C4-2B (cell line): ENCODE measurements around the gene SULT1E1.

Source experiments
- H3K27ac ChIP-seq: fragments of 450-650 bp; 2 replicates; pipeline ENCODE4 v1.5.1; 2017
- CTCF ChIP-seq: fragments of 450-650 bp; conservative IDR thresholded peaks from 2 replicates; pipeline ENCODE4 v1.5.1; 2017; ENCODE audit warnings: mild to moderate bottlenecking
- ZFX ChIP-seq: fragments of 450-650 bp; IDR thresholded peaks from 2 replicates; pipeline ENCODE4 v1.6.1; 2017

SULT1E1 gene

DNA sequence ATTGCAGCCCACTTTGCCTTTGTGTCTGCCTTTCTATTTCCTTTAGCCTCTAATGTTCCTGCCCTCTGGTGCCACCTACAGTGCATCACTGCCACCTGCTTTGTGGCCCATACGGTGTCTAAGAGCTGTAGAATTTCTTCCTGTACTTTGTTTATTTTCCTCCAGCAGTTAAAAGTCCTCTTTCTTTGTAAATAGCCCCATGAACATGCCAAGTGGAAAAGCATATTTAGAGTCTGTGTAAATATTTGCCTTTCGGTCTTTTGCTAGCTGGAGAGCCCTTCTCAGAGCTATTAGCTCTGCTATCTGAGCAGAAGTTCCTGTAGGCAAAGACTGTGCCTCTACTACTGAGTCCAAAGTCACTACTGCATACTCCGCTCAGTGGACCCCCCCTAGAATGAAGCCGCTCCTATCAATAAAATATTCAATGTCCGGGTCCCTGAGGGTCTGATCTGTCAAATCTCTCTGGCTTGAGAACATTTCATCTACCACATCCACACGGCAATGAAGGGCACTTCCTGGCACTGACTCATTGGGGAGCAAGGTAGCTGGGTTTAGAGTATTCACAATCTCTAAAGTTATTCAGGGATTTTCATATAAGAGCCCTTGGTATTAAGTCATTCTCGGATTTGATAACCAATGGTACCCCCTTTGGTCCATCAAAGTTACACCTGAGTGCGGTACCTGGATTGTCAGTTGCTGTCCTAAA lies 36.3 kb downstream of the SULT1E1 start:
- TF ChIP-seq ZFX (no peak), CTCF (peak; percentile 88)
- peak overlapping the region; percentile 63 for H3K27ac ChIP-seq

DNA sequence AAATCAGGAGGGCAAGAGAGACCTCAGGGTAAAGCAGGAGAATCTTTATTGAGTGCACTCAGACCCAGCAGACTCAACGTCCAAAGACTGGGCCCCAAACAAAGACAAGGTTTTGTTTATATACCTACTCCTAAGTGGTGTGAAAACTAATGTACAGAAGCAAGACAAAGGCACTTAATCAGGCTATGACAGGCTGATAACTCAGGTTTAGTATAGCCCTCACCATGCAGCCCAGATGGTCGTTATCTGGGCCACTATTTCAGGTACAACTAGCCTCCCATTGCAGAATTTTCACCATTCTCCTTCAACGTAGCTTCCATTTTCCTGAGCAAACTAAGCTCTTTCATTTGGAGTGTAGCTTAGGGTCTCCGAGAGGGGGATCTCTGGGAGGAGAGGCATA lies 36.9 kb downstream of the SULT1E1 start:
- no peak overlapping the region for H3K27ac ChIP-seq

DNA sequence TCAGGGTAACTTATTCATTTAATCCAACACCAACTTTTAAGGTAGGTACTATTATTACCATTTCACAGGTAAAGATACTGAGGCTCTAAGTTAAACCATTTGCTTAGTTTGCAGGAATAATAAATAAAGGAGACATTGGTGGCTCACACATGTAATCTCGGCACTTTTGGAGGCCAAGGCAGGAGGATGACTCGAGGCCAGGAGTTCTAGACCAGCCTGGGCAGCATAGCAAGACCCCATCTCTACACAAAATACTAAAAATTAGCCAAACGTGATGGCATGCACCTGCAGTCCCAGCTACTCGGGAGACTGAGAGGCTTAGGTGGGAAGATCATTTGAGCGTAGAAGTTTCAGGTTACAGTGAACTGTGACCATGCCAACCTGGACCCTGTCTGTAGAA lies 37.7 kb downstream of the SULT1E1 start:
- no peak overlapping the region for H3K27ac ChIP-seq
- TF ChIP-seq ZFX (no peak), CTCF (no peak)

More for the DNA sequence above, 36.9 kb downstream of the SULT1E1 start:
- TF ChIP-seq CTCF (no peak), ZFX (no peak)

GRCh38 chr4:69818060-69818639 lies 41.8 kb downstream of the SULT1E1 start:
- no peak overlapping the region for H3K27ac ChIP-seq
- TF ChIP-seq CTCF: no peak
- no peak for TF ChIP-seq ZFX

GRCh38 chr4:69816236-69816635 lies 43.7 kb downstream of the SULT1E1 start:
- H3K27ac ChIP-seq: no peak overlapping the region
- no peak for TF ChIP-seq ZFX
- TF ChIP-seq CTCF: no peak

GRCh38 chr4:69813628-69814027 lies 46.3 kb downstream of the SULT1E1 start:
- H3K27ac ChIP-seq: no peak overlapping the region
- TF ChIP-seq CTCF: no peak
- TF ChIP-seq ZFX: no peak

- no peak overlapping the region for H3K27ac ChIP-seq
These were observed 48.8 kb downstream of the SULT1E1 start for GRCh38 chr4:69811166-69811565.

More at GRCh38 chr4:69811166-69811565, 48.8 kb downstream of the SULT1E1 start:
- no peak for TF ChIP-seq CTCF
- TF ChIP-seq ZFX: no peak
